Thymus (tissue), 11 donors: ENCODE data around the gene HDAC4. TPM values are rescaled to one million over a fixed set of nuclear protein-coding genes. Genes with fewer than 3 reads are reported as not detected.

Experiments used
- DNase-seq, 9 donors: peaks; one replicate each; pipeline ENCODE4 v3.0.0-alpha.2; 2013; ENCODE audit warnings: low spot score in 9 of 9, low read depth in 6 of 9, missing footprints in 1 of 9
- H3K27ac ChIP-seq, 2 donors: one replicate each; pipeline ENCODE4 v1.5.1; 2013; ENCODE audit warnings: control low read depth in 1 of 2, low read depth in 1 of 2, low read length in 1 of 2, mild to moderate bottlenecking in 1 of 2, moderate library complexity in 1 of 2
- H3K27me3 ChIP-seq, 2 donors: one replicate each; pipeline ENCODE4 v1.5.1; 2013; ENCODE audit warnings: low read length in 1 of 2; ENCODE audit not compliant: control insufficient read depth in 2 of 2, insufficient read depth in 1 of 2
- H3K36me3 ChIP-seq, 2 donors: one replicate each; pipeline ENCODE4 v1.5.1; 2013; ENCODE audit warnings: low read length in 1 of 2, mild to moderate bottlenecking in 1 of 2, moderate library complexity in 1 of 2; ENCODE audit not compliant: control insufficient read depth in 2 of 2, insufficient read depth in 2 of 2
- H3K4me1 ChIP-seq, 2 donors: one replicate each; pipeline ENCODE4 v1.5.1; 2013; ENCODE audit warnings: low read length in 2 of 2; ENCODE audit not compliant: control insufficient read depth in 2 of 2, insufficient read depth in 2 of 2
- H3K4me3 ChIP-seq, 2 donors: one replicate each; pipeline ENCODE4 v1.5.1; 2013; ENCODE audit warnings: low read length in 2 of 2, control low read depth in 1 of 2, mild to moderate bottlenecking in 1 of 2
- H3K9me3 ChIP-seq, 2 donors: one replicate each; pipeline ENCODE4 v1.5.1; 2013; ENCODE audit warnings: low read length in 1 of 2, mild to moderate bottlenecking in 1 of 2; ENCODE audit not compliant: control insufficient read depth in 2 of 2, insufficient read depth in 1 of 2
- WGBS: extraction: QIAGEN DNeasy Blood & Tissue Kit; methylation state at CpG from one replicate; pipeline ENCODE4 v1.1.7; 2013; 5-methylcytosine and 5-hydroxymethylcytosine counted together
- polyA plus RNA-seq: library from polyadenylated mRNA; stranded (reverse); fragments of 200-250 nt; gene quantifications from one replicate; pipeline ENCODE4 v1.2.3, GENCODE V29; 2013
- total RNA-seq: library from RNA; stranded (reverse); fragments of 120-200 nt; gene quantifications from one replicate; pipeline ENCODE4 v1.2.4, GENCODE V29; 2013
- donor health status: healthy.

HDAC4 gene
- total and polyA plus RNA-seq, 2 donors = 7.8 to 17.9 TPM

DNA sequence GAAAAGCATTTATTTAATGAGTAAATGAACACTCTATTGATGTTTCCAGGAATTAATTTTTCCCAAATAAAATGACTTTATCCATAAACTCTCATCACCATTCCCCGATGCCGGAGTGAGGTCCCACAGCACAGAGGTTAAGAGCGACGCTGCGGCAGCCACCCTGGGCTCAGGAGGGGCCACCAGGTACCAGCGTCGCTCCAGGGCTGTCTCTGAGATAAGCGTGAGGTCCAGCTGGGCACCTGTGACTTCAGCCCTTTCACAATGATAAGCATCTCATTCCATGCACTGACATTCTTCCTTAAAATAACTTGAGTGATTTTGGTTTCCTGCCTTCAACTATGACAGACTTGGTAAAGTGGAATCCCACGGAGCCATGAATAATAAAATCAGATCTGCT, 370.9 kb downstream of the HDAC4 start:
- Histone ChIP-seq H3K4me3 (no peak overlapping the region), H3K27me3 (peaks cover 0 to 19% of the 10 kb centered on the region in 2 donors), H3K36me3 (no peaks in the 10 kb centered on the region), H3K4me1 (peaks cover 0 to 4% of the 10 kb centered on the region in 2 donors), H3K9me3 (no peaks in the 10 kb centered on the region), H3K27ac (no peak overlapping the region)
- DNase-seq = no peak
- 75% methylated on average over 9 of the region's 9 CpGs for WGBS

DNA sequence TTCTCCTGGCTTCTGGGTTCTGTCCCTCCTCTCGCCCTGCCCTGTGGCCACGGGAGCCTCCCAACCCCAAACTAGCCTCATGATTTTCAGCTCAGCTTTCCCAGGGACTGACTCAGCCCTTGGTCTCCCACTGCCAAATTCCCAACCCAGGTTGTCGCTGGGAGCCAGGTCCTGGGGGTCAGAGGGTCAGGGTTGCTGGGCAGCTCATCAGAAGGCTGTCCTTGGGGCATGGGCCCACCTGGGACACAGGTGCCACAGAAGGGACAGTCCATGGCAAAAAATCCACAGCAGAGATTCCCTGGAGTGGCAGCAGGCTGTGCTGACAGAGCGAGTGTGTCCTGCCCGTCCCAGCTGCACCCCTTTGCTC, 372.6 kb downstream of the HDAC4 start:
- Histone ChIP-seq H3K4me3 (no peak overlapping the region), H3K4me1 (peaks cover 0 to 4% of the 10 kb centered on the region in 2 donors), H3K9me3 (no peaks in the 10 kb centered on the region), H3K27ac (no peak overlapping the region), H3K27me3 (peaks cover 0 to 9% of the 10 kb centered on the region in 2 donors), H3K36me3 (no peaks in the 10 kb centered on the region)
- DNase-seq = no peak
- 93% methylated on average over 5 of the region's 5 CpGs for WGBS

DNA sequence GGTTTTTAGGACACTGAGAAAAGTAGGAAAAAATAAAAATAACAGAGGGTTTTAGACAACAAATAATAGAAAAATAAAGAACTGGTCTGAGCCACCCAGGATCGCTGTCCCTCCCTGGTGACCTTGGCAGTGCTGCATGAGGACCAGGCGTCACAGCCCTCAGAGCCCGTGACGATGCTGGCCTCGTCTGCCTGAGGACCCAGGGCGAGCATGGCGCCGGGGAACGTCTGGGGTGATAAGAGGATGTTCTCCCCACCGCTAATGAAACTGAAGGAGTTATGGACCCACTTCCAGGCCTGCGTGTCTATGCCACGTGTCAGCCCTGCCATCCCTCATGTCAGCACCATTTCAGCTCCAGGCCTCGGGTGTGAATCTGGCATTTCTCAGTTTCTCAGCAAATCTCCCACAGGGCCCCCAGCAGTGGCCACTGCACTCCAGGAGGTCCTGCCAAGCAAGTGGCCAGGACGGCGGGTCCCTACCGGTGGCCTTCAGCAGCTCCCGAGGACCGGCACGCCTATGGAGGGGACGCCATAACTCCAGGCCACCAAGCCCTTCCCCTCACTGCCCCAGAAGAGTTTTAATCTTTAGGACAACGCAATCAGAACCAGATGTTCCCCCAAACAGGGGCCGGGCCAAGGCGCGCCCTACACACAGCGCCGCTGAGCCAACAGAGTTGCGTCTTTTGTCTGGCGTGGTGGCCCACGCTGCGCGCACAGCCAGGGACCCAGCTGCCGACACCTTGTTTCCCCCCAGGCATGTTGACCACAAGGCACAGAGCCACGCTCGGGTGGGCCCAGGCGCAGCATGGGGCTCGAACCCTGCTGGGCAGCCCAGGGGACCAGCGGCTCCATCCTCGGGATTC, 373.2 kb downstream of the HDAC4 start:
- no peak overlapping the region for H3K27ac ChIP-seq
- no peaks in the 10 kb centered on the region for H3K9me3 ChIP-seq
- H3K27me3 ChIP-seq = peaks cover 0 to 10% of the 10 kb centered on the region in 2 donors
- 93% methylated on average over 38 of the region's 38 CpGs for WGBS
- no peak for DNase-seq
- peaks cover 0 to 4% of the 10 kb centered on the region in 2 donors for H3K4me1 ChIP-seq
- H3K36me3 ChIP-seq = no peaks in the 10 kb centered on the region
- H3K4me3 ChIP-seq = no peak overlapping the region

DNA sequence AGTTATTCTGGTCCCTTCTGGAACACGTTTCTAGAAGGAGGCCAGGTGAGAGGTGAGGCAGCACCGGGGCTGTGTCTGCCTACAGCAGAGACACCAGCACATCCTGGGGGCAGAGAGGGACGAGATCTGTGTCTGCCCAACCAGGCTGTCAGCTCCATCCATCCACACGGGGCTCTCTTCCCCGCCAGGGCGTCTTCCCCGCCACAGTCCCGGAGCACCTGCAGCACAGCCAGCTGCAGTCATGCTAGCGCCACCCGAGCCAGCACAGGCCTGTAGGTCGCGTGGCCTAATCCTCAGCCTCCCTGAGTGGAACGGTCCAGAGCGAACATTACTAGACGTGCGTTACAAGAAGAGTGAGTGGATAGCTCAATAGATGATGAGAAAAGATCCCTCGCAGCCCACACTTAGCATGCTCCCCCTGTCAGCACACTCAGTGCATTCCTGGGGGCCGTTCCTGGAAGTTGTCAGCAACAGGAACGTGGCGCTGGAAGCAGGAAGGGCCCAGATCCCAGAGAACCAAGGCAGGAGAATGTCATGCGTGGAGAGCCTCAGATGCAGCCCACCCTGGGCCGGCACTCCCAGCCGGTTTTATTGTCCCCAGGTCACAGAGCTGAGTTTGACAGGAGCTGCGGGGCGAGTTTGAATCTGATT, 374.0 kb downstream of the HDAC4 start:
- no peak overlapping the region for H3K4me3 ChIP-seq
- H3K27me3 ChIP-seq = peaks cover 0 to 12% of the 10 kb centered on the region in 2 donors
- H3K36me3 ChIP-seq = no peaks in the 10 kb centered on the region
- H3K4me1 ChIP-seq = peaks cover 0 to 4% of the 10 kb centered on the region in 2 donors
- H3K9me3 ChIP-seq = no peaks in the 10 kb centered on the region
- 84% methylated on average over 25 of the region's 25 CpGs for WGBS
- no peak overlapping the region for H3K27ac ChIP-seq
- no peak for DNase-seq

DNA sequence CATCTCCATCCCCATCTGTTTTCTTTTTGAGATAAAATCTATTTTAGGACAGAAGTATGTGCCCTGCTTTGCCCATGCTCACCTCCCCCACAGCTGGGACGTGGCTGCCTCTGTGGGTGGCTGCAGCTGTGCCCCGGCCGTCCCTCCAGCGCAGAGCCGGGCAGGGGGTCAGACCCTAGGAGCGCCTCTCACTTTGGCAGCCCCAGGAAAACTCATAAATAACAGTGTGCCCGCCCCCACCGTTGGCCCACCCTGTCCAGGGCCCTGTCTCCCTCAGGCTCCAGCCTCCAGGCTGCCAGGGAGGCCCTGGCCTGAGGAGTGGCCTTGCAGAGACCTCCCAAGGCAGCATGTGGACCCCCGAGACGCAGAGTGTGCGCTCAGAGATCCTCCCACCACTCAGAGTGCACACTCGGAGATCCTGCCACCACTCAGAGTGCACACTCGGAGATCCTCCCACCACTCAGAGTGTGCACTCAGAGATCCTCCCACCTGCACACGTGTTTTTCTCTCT, 374.8 kb downstream of the HDAC4 start:
- WGBS = 78% methylated on average over 14 of the region's 14 CpGs
- DNase-seq = no peak
- peaks cover 0 to 4% of the 10 kb centered on the region in 2 donors for H3K4me1 ChIP-seq

DNA sequence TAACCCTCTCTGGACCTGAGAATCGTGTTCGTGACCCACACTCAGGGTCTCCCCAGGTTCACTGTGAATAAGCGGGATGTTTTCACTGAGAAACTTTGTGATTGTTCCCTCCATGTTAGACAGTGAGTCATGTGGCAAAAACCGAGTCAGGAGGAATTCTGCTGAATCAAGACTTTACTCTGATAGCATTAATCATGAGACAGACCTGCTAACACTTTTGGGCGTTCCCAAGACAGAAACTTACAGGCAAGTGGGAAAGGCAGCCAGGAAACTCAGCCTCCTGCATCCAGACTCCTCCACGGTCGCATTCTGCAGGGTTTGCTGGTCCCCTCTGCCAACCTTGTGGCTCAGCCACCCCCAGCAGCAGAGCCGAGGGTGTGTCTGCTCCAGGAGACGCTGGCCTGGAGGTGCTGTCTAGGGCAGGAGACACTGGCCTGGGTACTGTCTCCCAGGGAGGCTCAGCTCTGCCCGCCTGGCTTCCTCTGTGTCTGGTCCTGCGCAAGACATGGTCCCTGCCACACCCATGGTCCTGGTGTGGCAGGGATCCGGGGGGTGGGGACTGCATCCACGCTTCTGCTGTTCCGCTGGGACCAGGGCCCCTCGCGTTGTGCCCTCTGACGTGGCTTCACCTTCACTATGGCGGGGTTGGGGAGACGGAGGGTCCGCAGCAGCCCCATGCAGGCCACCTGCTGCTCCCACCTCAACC, 375.6 kb downstream of the HDAC4 start:
- no peaks in the 10 kb centered on the region for H3K36me3 ChIP-seq

More for the DNA sequence above, 374.8 kb downstream of the HDAC4 start:
- Histone ChIP-seq H3K27ac (no peak overlapping the region), H3K4me3 (no peak overlapping the region), H3K36me3 (no peaks in the 10 kb centered on the region), H3K9me3 (no peaks in the 10 kb centered on the region), H3K27me3 (peaks cover 0 to 12% of the 10 kb centered on the region in 2 donors)

DNA sequence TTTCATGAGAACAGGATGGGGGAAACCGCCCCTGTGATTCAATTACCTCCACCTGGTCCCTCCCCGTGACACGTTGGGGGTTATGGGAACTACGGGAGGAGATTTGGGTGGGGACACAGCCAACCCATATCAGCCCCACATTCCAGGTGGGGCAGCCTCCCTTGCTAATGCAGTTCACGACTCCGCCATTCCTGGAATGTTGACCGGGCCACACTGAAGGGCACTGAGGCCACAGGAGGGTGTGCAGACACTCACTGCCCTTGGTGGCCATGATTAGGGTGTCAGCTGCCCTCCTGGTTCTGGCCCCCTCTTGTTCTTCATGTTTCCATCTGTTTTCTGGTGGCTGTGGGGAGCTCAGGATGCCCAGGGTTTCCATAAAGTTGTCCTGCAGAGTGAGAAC, 376.6 kb downstream of the HDAC4 start:
- peaks cover 0 to 4% of the 10 kb centered on the region in 2 donors for H3K4me1 ChIP-seq
- DNase-seq = no peak
- no peak overlapping the region for H3K27ac ChIP-seq
- 94% methylated on average over 7 of the region's 7 CpGs for WGBS
- no peaks in the 10 kb centered on the region for H3K36me3 ChIP-seq
- H3K9me3 ChIP-seq = no peaks in the 10 kb centered on the region
- no peak overlapping the region for H3K4me3 ChIP-seq
- peaks cover 0 to 7% of the 10 kb centered on the region in 2 donors for H3K27me3 ChIP-seq

More for the DNA sequence above, 375.6 kb downstream of the HDAC4 start:
- no peak for DNase-seq
- Histone ChIP-seq H3K27ac (no peak overlapping the region), H3K9me3 (no peaks in the 10 kb centered on the region), H3K4me1 (peaks cover 0 to 4% of the 10 kb centered on the region in 2 donors), H3K4me3 (no peak overlapping the region), H3K27me3 (peaks cover 0 to 9% of the 10 kb centered on the region in 2 donors)
- 90% methylated on average over 20 of the region's 20 CpGs for WGBS

DNA sequence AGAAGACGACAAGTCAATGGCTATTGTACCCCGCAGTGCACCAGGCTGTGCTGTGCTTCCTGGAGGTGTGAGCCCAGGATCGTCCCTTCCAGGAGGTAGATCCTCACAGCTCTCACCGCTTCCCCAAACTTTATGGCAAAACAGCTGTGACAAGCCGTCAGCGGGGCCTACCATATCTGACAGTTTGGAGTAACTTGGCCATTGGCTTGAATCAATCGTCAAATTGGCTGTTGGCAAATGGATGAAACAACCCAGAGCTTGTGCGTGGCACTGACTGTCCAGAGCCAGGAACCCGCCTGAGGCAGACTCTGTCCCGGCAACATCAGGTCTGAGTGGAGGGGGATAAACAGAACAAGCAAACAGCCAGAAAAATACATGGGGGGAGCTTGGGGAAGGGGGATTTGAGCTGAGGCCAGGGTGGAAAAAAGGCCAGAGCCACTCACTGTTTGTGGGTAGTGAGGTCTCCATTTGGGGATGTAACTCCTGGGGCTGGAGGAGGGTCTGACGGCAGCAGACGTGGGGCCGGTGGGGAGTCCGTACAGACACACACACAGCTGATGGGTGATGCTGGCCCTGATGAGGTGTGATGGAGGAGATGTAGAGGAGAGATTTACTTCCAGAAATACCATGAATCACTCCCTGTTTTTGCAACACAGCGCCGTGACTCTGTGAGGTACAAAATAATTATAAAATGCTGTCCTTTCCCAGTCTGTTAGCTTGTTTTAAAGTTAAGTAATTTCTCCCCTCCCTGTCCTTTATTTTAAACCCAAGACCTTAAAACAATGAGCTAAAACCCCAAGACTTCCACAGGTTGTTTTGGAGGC, 378.2 kb downstream of the HDAC4 start:
- no peaks in the 10 kb centered on the region for H3K36me3 ChIP-seq
- peaks cover 0 to 7% of the 10 kb centered on the region in 2 donors for H3K27me3 ChIP-seq
- peaks cover 0 to 4% of the 10 kb centered on the region in 2 donors for H3K4me1 ChIP-seq
- no peak for DNase-seq
- WGBS = 94% methylated on average over 16 of the region's 16 CpGs
- no peaks in the 10 kb centered on the region for H3K9me3 ChIP-seq
- no peak overlapping the region for H3K27ac ChIP-seq
- H3K4me3 ChIP-seq = no peak overlapping the region
